PFSK-1 (cell line): ENCODE data around the gene CDCA5.

ENCODE experiments used
- FOXP2 ChIP-seq: optimal IDR thresholded peaks from 2 replicates; pipeline ENCODE3; 2011; ENCODE audit warnings: borderline replicate concordance, control low read depth, inconsistent platforms; ENCODE audit not compliant: insufficient read depth; ENCODE audit errors: extremely low read length, extremely low read depth
- POLR2AphosphoS5 ChIP-seq: IDR thresholded peaks from 2 replicates; pipeline ENCODE4 v1.6.1; 2012; ENCODE audit warnings: low read depth, mild to moderate bottlenecking, control low read depth, low read length, moderate library complexity
- SIN3A ChIP-seq: IDR thresholded peaks from 2 replicates; pipeline ENCODE4 v1.6.1; 2012; ENCODE audit warnings: mild to moderate bottlenecking, low read length, moderate library complexity, borderline replicate concordance; ENCODE audit not compliant: insufficient read depth
- TAF1 ChIP-seq: IDR thresholded peaks from 2 replicates; pipeline ENCODE4 v1.6.1; 2012; ENCODE audit warnings: low read length, control low read depth, borderline replicate concordance; ENCODE audit not compliant: insufficient read depth
- TF ChIP-seq, protein P1 (sequence below), 2 experiments: IDR thresholded peaks; 2 replicates each; pipeline versions ENCODE4 v1.6.1 to v1.8.0; 2011 to 2012; ENCODE audit warnings: low read depth in 2 of 2, low read length in 2 of 2, control low read depth in 1 of 2, inconsistent platforms in 1 of 2, mild to moderate bottlenecking in 1 of 2, moderate library complexity in 1 of 2; ENCODE audit not compliant: insufficient read depth in 1 of 2

Gene CDCA5

DNA sequence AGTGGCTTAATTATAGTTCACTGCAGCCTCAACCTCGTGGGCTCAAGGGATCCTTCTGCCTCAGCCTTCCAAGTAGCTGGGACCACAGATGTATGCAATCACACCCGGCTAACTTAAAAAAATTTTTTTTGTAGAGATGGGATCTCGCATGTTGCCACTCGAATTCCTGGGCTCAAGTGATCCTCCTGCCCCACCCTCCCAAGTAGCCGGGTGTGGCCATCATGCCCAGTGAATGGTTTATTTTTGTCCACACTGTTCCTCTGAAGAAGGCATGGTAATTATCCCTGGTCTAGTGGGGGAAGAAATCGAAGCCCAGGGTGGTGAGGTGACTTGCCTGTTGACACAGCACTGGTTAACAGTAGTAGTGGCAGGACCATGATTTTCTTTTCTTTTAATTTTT lies 40.9 kb downstream of the CDCA5 start:
- no peak for TF ChIP-seq TAF1
- no peak for TF ChIP-seq SIN3A
- no peak for TF ChIP-seq FOXP2
- TF ChIP-seq POLR2AphosphoS5, result no peak
- TF ChIP-seq, protein P1, sequence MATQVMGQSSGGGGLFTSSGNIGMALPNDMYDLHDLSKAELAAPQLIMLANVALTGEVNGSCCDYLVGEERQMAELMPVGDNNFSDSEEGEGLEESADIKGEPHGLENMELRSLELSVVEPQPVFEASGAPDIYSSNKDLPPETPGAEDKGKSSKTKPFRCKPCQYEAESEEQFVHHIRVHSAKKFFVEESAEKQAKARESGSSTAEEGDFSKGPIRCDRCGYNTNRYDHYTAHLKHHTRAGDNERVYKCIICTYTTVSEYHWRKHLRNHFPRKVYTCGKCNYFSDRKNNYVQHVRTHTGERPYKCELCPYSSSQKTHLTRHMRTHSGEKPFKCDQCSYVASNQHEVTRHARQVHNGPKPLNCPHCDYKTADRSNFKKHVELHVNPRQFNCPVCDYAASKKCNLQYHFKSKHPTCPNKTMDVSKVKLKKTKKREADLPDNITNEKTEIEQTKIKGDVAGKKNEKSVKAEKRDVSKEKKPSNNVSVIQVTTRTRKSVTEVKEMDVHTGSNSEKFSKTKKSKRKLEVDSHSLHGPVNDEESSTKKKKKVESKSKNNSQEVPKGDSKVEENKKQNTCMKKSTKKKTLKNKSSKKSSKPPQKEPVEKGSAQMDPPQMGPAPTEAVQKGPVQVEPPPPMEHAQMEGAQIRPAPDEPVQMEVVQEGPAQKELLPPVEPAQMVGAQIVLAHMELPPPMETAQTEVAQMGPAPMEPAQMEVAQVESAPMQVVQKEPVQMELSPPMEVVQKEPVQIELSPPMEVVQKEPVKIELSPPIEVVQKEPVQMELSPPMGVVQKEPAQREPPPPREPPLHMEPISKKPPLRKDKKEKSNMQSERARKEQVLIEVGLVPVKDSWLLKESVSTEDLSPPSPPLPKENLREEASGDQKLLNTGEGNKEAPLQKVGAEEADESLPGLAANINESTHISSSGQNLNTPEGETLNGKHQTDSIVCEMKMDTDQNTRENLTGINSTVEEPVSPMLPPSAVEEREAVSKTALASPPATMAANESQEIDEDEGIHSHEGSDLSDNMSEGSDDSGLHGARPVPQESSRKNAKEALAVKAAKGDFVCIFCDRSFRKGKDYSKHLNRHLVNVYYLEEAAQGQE (IDR thresholded peaks at IDR 0.05; ENCODE audit: insufficient read depth in 1 of 2, low read depth in 2 of 2, low read length in 2 of 2), result no peak

DNA sequence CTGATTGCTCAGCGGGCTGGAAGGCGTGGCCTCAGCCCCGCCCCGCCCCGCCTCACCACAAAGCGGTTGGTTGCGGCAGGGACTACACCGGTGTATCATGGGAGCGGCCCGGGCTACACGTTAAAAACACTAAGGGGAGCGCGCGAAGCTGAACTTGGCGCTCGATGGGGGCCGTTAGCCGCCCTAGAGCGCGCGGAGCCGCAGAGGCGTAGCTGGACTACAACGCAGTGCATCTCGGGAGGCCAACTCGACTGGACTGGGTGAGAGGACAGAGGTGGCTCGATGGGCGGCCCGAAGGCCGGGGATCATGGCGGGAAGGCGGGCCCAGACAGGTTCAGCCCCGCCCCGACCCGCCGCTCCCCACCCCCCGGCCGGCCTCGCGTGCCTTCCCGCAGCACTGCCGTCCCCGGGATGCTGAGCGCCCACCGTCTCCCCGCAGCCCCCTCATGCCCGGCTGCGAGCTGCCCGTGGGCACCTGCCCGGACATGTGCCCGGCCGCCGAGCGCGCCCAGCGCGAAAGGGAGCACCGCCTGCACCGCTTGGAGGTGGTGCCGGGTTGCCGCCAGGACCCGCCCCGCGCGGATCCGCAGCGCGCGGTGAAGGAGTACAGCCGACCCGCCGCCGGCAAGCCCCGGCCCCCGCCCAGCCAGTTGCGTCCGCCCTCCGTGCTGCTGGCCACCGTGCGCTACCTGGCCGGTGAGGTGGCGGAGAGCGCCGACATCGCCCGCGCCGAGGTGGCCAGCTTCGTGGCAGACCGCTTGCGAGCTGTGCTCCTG lies 42.8 kb downstream of the CDCA5 start, which contains the start of gene SAC3D1:
Gene SAC3D1 (plus strand): TSS at position 364 of the 776 bp plus-strand sequence. CDS start 83 bp downstream, at position 447.
- TF ChIP-seq SIN3A (0 out of 2 replicates have a peak, but pooled peaks have one; percentile 34), POLR2AphosphoS5 (peak; percentile 78; the same call in 1 of the 2 replicates), FOXP2 (peak; percentile 58), TAF1 (peak; percentile 53; the same call in 1 of the 2 replicates)
- TF ChIP-seq, protein P1 (IDR thresholded peaks at IDR 0.05; ENCODE audit: insufficient read depth in 1 of 2, low read depth in 2 of 2, low read length in 2 of 2), result no peak

DNA sequence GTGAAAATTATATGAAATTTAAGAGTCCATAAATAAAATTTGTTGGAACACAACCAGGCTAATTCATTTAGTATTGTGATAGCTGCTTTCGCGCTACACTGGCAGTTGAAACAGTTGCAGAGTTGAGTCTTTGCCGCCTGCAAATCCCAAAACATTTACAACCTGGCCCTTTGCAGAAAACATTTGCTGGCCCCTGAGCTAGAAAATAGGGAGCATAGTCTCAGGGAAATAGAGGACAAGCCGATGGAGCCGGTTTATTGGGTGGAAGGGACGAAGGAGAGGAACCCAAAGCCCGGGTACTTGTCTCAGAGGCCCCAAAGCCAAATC lies 43.4 kb downstream of the CDCA5 start:
- TF ChIP-seq FOXP2 (no peak), POLR2AphosphoS5 (no peak)
- TF ChIP-seq, protein P1 (IDR thresholded peaks at IDR 0.05; ENCODE audit: insufficient read depth in 1 of 2, low read depth in 2 of 2, low read length in 2 of 2), result no peak

DNA sequence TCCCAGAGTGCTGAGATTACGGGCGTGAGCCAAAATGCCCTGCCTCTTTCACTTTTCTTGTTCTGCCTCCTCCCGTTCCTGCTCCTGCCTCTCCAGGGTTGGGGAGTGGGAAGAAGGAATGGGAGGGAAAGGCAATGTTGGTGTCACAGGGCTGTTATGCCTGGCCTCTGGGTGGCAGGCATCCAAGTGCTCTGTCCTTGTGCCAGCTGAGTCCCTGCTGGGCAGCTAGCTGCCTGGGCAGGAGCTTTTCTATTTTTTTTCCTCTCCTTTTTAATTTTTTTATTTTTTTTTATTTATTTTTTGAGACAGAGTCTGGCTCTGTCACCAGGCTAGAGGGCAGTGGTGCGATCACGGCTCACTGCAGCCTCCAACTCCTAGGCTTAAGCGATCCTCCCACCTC lies 46.9 kb downstream of the CDCA5 start:
- TF ChIP-seq SIN3A (no peak), POLR2AphosphoS5 (no peak), FOXP2 (no peak), TAF1 (no peak)
- TF ChIP-seq, protein P1 (IDR thresholded peaks at IDR 0.05; ENCODE audit: insufficient read depth in 1 of 2, low read depth in 2 of 2, low read length in 2 of 2), result no peak

DNA sequence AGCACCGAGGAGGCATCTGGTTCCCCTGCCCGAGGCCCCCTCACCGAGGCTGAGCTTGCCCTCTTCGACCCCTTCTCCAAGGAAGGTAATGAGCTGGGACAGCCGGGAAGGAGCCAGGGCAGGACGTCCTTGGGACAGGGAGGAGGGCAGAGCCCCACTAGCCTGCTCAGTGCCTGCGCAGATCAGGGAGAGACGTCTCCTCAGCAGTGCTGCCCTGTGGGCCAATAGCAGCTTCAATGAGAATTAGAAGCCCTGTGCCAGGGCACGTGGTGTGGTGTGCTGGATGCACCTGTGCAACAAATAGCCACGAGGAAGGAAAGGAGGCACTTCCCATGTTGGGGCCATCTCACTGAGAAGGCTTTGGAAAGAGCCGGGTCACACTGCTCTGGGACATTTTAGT lies 48.3 kb downstream of the CDCA5 start:
- TF ChIP-seq, protein P1 (IDR thresholded peaks at IDR 0.05; ENCODE audit: insufficient read depth in 1 of 2, low read depth in 2 of 2, low read length in 2 of 2), result no peak
- TF ChIP-seq FOXP2, result no peak
